ENCODE measurements around the gene SPATA19. TPM values are rescaled to one million over a fixed set of nuclear protein-coding genes. Genes with fewer than 3 reads are reported as not detected.

SPATA19 gene
- total RNA-seq, 2 experiments from 2014 or later = not detected

DNA sequence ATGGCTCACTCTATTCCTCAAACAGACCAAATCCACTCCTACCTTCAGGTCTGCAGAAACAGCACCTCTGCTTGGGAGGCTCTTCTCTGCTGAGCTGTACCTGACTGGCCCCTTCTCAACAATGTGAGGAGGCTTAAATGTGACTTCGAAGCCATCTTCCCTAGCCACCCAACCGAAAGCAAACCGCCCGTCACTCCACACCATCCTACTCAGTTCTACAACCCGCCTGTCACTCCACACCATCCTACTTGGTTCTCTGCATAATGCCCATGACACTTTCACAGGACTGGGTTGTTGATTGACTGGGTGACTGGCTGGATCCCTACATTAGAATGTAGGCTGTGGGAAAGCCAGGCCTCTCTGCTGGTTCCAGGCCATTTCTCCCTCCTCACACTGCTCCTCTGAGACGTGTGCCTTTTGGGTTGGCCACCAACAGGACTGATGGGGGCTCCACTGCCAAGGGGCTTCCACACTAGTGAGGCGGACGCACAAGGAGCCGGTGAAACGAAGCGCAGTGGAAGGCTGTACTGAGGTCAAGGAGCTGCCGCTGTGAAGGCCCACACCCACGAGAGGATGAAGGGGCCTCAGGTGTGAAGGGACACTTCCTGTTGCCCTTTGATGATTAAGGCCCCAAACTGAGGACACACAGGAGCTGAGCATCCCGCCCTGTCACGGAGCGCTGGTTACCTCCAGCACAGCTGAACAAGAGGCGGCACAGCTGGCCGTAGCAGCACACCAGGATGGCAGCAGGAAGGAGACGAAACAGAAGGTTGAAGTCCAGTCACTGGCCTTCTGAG, 47.5 kb upstream of the SPATA19 start:
- CTCF ChIA-PET (ENCODE audit: unreplicated experiment) = interaction anchor here (0.6 kb wide), 1 partner anchor 184 kb away, joined by 3 read pairs; no protein-coding TSS in a partner anchor

DNA sequence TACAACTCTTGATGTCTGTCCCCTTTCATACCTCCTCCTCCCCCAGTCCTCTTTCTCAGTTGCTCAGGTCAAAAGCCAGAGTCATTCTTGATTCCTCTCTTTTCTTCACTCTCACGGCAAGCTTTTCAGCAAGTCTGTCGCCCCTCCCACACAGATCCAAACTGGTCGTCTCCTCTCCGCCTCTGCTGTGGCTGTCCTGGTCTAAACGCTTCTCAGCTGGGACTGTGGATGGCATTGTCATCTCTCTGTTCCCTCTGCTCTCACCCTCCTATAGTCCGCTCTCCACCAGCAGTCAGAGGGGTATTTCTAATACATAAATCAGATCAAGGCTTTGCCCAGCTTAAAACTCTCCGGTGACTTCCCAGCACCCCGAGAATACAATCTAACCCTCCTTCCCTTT, 46.8 kb upstream of the SPATA19 start:
- peaks cover 8% of the 10 kb centered on the region for H3K4me1 ChIP-seq (ENCODE audit: insufficient read depth, low read length, poor library complexity, severe bottlenecking)
- H3K9me2 ChIP-seq (ENCODE audit: insufficient read depth, low read length) = no peaks in the 10 kb centered on the region
- intact Hi-C loops (cut with micrococcal nuclease; ENCODE audit: unreplicated experiment) = no loop called here
- H2AFZ ChIP-seq (ENCODE audit: low read length) = no peak overlapping the region
- ChIA-PET POLR2A (no interaction called here), CTCF (ENCODE audit: unreplicated experiment) (no interaction called here)
- H3K4me3 ChIP-seq (ENCODE audit: low read depth, low read length, poor library complexity, severe bottlenecking) = no peak overlapping the region
- DNase-seq (ENCODE audit: low spot score) = no peak
- no peaks in the 10 kb centered on the region for H3K36me3 ChIP-seq (ENCODE audit: insufficient read depth, low read length)
- H3K79me2 ChIP-seq (ENCODE audit: insufficient read depth, low read depth, low read length) = no peaks in the 10 kb centered on the region
- no TSS peak for BruUV-seq (replicated peaks)
- no peaks in the 10 kb centered on the region for H3K9me3 ChIP-seq (ENCODE audit: low read length)
- no peak overlapping the region for H3K27ac ChIP-seq (ENCODE audit: low read depth, low read length, poor library complexity, severe bottlenecking)
- H3K4me2 ChIP-seq (ENCODE audit: low read length) = no peak overlapping the region
- no peaks in the 10 kb centered on the region for H4K20me1 ChIP-seq (ENCODE audit: insufficient read depth, low read length)
- TF ChIP-seq, protein P1, sequence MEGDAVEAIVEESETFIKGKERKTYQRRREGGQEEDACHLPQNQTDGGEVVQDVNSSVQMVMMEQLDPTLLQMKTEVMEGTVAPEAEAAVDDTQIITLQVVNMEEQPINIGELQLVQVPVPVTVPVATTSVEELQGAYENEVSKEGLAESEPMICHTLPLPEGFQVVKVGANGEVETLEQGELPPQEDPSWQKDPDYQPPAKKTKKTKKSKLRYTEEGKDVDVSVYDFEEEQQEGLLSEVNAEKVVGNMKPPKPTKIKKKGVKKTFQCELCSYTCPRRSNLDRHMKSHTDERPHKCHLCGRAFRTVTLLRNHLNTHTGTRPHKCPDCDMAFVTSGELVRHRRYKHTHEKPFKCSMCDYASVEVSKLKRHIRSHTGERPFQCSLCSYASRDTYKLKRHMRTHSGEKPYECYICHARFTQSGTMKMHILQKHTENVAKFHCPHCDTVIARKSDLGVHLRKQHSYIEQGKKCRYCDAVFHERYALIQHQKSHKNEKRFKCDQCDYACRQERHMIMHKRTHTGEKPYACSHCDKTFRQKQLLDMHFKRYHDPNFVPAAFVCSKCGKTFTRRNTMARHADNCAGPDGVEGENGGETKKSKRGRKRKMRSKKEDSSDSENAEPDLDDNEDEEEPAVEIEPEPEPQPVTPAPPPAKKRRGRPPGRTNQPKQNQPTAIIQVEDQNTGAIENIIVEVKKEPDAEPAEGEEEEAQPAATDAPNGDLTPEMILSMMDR (conservative IDR thresholded peaks at IDR 0.05; ENCODE audit: low read length) = no peak
- TF ChIP-seq EZH2phosphoT487 (IDR thresholded peaks at IDR 0.05; ENCODE audit: borderline replicate concordance, low read depth, low read length) = no peak

More for the DNA sequence above, 47.5 kb upstream of the SPATA19 start:
- H3K27ac ChIP-seq (ENCODE audit: low read depth, low read length, poor library complexity, severe bottlenecking) = no peak overlapping the region
- H3K4me1 ChIP-seq (ENCODE audit: insufficient read depth, low read length, poor library complexity, severe bottlenecking) = peaks cover 8% of the 10 kb centered on the region
- POLR2A ChIA-PET = no interaction called here
- H4K20me1 ChIP-seq (ENCODE audit: insufficient read depth, low read length) = no peaks in the 10 kb centered on the region
- H3K9me3 ChIP-seq (ENCODE audit: low read length) = no peaks in the 10 kb centered on the region
- TF ChIP-seq, protein P1 (conservative IDR thresholded peaks at IDR 0.05; ENCODE audit: low read length) = no peak
- no peak for TF ChIP-seq EZH2phosphoT487 (IDR thresholded peaks at IDR 0.05; ENCODE audit: borderline replicate concordance, low read depth, low read length)
- no peak overlapping the region for H2AFZ ChIP-seq (ENCODE audit: low read length)
- H3K9me2 ChIP-seq (ENCODE audit: insufficient read depth, low read length) = no peaks in the 10 kb centered on the region
- H3K4me3 ChIP-seq (ENCODE audit: low read depth, low read length, poor library complexity, severe bottlenecking) = no peak overlapping the region
- BruUV-seq (replicated peaks) = no TSS peak
- intact Hi-C loops (cut with micrococcal nuclease; ENCODE audit: unreplicated experiment) = no loop called here
- H3K4me2 ChIP-seq (ENCODE audit: low read length) = no peak overlapping the region
- no peaks in the 10 kb centered on the region for H3K36me3 ChIP-seq (ENCODE audit: insufficient read depth, low read length)
- H3K79me2 ChIP-seq (ENCODE audit: insufficient read depth, low read depth, low read length) = no peaks in the 10 kb centered on the region
- no peak for DNase-seq (ENCODE audit: low spot score)

DNA sequence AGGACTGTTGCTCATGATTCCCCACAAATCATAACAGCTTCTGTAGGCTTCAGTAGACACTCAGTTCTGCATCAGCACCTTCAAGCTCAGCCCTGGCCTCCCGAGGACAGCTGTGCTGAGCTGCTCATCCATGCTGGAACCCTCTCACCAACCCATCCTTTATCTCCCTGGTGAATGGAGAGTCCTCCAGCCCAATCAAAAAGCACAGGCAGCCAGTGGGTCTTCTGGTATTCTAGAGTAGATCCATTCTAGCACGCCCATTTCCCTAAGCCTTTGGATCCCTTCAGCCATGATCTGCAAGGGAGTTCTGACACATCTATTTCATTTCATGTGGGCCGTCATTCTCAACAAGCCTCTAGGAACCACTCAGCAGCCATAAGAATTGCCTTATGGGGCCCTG, 44.6 kb upstream of the SPATA19 start:
- Histone ChIP-seq H3K4me3 (ENCODE audit: low read depth, low read length, poor library complexity, severe bottlenecking) (no peak overlapping the region), H3K27ac (ENCODE audit: low read depth, low read length, poor library complexity, severe bottlenecking) (no peak overlapping the region), H3K9me2 (ENCODE audit: insufficient read depth, low read length) (no peaks in the 10 kb centered on the region), H3K4me1 (ENCODE audit: insufficient read depth, low read length, poor library complexity, severe bottlenecking) (no peaks in the 10 kb centered on the region), H2AFZ (ENCODE audit: low read length) (no peak overlapping the region), H3K79me2 (ENCODE audit: insufficient read depth, low read depth, low read length) (no peaks in the 10 kb centered on the region), H3K9me3 (ENCODE audit: low read length) (no peaks in the 10 kb centered on the region), H4K20me1 (ENCODE audit: insufficient read depth, low read length) (no peaks in the 10 kb centered on the region), H3K4me2 (ENCODE audit: low read length) (no peak overlapping the region), H3K36me3 (ENCODE audit: insufficient read depth, low read length) (no peaks in the 10 kb centered on the region)
- BruUV-seq (replicated peaks) = no TSS peak
- ChIA-PET CTCF (ENCODE audit: unreplicated experiment) (no interaction called here), POLR2A (no interaction called here)
- no peak for TF ChIP-seq EZH2phosphoT487 (IDR thresholded peaks at IDR 0.05; ENCODE audit: borderline replicate concordance, low read depth, low read length)
- TF ChIP-seq, protein P1 (conservative IDR thresholded peaks at IDR 0.05; ENCODE audit: low read length) = no peak
- DNase-seq (ENCODE audit: low spot score) = no peak
- intact Hi-C loops (cut with micrococcal nuclease; ENCODE audit: unreplicated experiment) = no loop called here
